Measurements from ENCODE around the gene HSPA12A.
"Not testable (repeated sequence)": the region's sequence is repeated elsewhere in the genome, so short reads cannot be mapped to it uniquely, and the experiment has no call there.

Gene HSPA12A

GRCh38 chr10:116722736-116723427 is 19.5 kb downstream of the HSPA12A start:
- no peak for FAIRE-seq
- TF ChIP-seq POLR2A (IDR thresholded peaks at IDR 0.05; ENCODE audit: low read depth, low read length), result no peak
- no peak for DNase-seq (ENCODE audit: insufficient read length, low spot score)

DNA sequence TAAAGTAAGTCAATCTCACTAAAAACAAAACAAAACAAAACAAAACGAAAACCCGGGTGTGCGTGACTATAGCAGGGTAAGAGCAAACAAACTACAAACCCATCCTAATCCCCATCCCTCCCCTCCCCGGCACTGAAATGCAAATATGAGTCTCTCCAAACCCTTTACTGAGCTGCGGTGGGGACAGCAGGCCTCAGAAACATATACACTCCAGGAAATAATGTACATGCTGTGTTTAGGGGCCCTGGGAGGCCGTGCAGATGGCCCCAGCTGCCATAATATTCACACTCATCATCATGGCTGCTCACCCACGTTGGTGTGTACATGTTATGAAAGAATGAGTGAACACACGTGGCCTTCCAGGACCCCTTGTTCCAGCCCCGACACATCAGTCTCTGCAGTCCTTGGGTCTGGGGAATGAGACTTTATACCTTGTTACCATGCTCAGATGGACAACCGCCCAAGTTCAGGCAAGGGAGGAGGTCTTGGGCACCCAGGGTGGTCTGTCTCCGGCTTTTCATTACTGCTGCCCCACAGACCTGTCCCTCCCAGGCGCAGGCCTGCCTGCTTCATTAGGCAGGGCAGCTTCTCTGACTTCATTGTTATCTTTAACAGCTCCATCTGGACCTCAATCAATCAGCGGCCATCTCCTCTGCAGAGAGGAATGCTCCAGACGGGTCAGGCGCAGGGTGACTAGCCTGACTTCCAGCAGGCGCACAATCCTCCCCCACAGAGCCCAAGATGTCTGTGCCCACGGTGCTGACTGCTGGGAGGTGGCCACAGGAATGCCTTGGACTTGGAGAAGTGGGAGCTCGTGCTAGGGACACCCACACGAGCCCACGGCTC is 20.6 kb downstream of the HSPA12A start:
- no peak for TF ChIP-seq POLR2A (IDR thresholded peaks at IDR 0.05; ENCODE audit: low read depth, low read length)
- DNase-seq (ENCODE audit: insufficient read length, low spot score) (no peak), FAIRE-seq (no peak)

DNA sequence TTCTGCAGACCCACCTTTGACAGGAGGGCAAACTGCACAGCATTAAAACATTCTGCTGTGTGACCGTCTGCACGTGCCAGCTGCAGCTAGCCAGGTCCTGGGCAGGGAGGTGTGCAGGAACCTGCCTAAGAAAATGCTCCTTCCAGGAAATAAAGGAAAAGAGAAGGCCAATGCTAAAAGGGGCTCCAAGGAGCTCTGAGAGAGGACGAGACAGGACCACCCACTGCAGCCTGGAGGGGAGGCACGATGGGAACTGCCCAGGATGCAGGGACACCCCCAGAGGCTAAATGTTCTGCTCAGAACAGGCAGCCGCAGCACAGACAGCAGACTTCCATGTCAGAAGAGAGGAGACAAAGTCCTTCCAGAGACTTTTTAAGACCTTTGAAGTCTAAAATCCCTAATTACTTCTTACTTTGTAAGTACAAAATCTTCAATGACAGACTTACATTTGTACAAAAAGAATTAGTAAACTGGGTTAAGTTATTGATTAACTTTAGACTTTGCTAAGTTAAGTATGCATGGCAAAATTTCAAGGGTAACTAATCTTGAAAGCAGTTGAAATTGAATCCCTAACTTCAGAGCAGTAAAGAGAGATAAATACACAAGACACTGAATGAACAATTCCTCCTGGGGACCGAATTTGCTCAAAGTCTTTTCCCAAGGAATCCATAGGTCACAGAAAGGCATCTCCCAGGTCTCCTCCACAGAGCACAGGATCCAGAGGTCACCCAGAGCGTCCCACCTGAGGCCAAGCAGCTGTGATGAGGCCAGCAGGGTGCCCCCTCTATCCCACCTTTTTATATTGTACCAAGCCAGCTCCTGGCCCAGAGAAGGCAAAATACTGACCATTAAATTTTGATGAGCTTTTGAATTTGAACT is 21.5 kb downstream of the HSPA12A start:
- TF ChIP-seq POLR2A (IDR thresholded peaks at IDR 0.05; ENCODE audit: low read depth, low read length), result no peak
- DNase-seq (ENCODE audit: insufficient read length, low spot score) (no peak), FAIRE-seq (no peak)

GRCh38 chr10:116720241-116720643 is 22.1 kb downstream of the HSPA12A start:
- FAIRE-seq, result no peak
- DNase-seq (ENCODE audit: insufficient read length, low spot score), result no peak

GRCh38 chr10:116719804-116720203 is 22.6 kb downstream of the HSPA12A start:
- FAIRE-seq (no peak), DNase-seq (ENCODE audit: insufficient read length, low spot score) (no peak)
- no peak for TF ChIP-seq POLR2A (IDR thresholded peaks at IDR 0.05; ENCODE audit: low read depth, low read length)

More at GRCh38 chr10:116720241-116720643, 22.1 kb downstream of the HSPA12A start:
- TF ChIP-seq POLR2A (IDR thresholded peaks at IDR 0.05; ENCODE audit: low read depth, low read length), result no peak

- DNase-seq (ENCODE audit: insufficient read length, low spot score) (no peak), FAIRE-seq (no peak)
- no peak for TF ChIP-seq POLR2A (IDR thresholded peaks at IDR 0.05; ENCODE audit: low read depth, low read length)
Measured at GRCh38 chr10:116718058-116718457, 24.3 kb downstream of the HSPA12A start.

GRCh38 chr10:116716381-116716780 is 26.0 kb downstream of the HSPA12A start:
- FAIRE-seq (no peak), DNase-seq (ENCODE audit: insufficient read length, low spot score) (no peak)
- TF ChIP-seq POLR2A (IDR thresholded peaks at IDR 0.05; ENCODE audit: low read depth, low read length), result no peak

DNA sequence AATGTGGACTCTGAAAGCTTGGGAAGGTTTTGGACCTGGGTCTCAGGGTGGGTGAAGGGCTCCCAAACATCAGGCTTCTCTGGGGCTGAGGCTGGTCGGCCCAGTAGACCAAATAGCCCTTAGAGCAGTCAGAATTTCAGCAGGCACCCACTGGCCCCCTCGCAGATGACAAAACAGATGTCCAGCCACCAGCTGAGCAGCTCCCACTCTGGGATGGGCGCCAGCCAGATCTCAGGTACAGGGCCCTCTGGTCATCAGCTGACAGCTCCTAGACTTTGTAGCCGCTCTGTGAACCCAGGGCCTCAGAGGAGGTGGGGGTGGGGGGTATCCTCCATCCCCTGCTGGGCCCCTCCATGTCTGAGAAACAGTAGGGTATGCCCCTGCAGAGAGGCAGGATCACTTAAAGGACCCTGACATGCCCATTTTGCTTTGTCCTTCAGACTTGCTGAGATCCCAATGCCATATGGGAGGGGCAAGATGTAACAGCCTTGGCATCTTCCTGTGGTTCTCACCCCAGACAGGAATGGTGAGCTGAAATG is 26.5 kb downstream of the HSPA12A start:
- no peak for TF ChIP-seq POLR2A (IDR thresholded peaks at IDR 0.05; ENCODE audit: low read depth, low read length)
- no peak for FAIRE-seq
- DNase-seq (ENCODE audit: insufficient read length, low spot score), result no peak

DNA sequence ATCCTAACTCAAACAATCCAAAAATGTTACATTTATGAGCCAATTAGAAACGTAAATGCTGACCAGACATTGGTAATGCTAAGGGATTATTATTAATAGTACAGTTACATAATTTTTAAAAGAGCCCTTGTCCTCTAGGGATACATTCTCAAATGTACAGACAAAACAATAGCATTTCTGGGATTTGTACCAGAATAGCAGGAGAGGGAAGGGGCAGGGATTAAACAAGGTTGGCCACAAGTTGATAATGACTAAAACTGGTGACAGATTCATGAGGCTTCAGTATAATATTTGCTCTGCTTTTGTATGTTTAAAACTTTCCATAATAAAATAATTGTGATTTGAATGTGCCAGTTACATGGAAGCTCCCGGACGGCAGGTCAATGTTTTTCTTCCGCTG is 27.0 kb downstream of the HSPA12A start:
- DNase-seq (ENCODE audit: insufficient read length, low spot score), result no peak
- FAIRE-seq, result no peak
- no peak for TF ChIP-seq POLR2A (IDR thresholded peaks at IDR 0.05; ENCODE audit: low read depth, low read length)

DNA sequence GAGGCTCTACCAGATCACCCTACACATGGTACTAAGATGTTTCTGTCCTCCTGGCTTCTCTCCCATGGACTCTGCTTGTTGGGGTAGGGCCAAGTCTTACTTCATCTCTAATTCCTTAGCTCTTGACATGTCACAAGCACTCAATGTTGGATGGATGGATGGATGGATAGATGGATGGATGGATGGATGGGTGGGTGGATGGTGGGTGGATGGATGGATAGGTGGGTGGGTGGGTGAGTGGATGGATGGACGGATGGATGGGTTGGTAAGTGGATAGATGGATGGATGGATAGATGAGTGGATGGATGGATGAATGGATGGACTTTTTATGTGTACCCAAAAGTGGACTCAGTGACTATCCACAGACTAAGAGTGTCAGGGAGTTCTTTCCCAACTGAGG is 28.5 kb downstream of the HSPA12A start:
- TF ChIP-seq POLR2A (IDR thresholded peaks at IDR 0.05; ENCODE audit: low read depth, low read length), result no peak
- FAIRE-seq, result no peak
- no peak for DNase-seq (ENCODE audit: insufficient read length, low spot score)

DNA sequence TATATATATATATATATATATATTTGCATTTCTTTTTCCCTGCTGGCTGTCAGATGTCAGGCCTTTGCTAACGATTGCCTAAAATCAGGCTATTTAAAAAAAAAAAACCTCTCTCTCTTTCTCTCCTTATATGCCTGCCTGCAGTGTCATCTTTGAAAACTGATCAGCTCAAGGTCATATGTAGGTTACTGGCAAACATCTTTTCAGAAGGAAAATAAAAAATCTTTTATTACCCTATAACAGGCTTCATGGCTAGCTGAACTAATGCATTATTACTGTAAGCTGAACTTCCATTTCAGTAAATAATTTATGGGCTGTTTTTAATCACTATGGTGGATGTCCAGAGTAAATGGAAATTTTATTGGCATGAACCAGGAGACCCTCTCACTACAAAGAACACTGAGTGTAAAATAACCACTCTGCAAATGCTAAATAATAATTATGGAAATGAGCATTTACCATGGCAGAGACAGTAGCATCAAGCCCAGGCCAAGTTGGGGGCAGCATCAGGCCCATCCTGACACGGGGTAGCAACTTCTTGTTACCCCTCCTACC is 29.3 kb downstream of the HSPA12A start:
- DNase-seq (ENCODE audit: insufficient read length, low spot score) (no peak), FAIRE-seq (no peak)
- no peak for TF ChIP-seq POLR2A (IDR thresholded peaks at IDR 0.05; ENCODE audit: low read depth, low read length)

GRCh38 chr10:116712519-116712918 is 29.8 kb downstream of the HSPA12A start:
- no peak for TF ChIP-seq POLR2A (IDR thresholded peaks at IDR 0.05; ENCODE audit: low read depth, low read length)
- FAIRE-seq (no peak), DNase-seq (ENCODE audit: insufficient read length, low spot score) (no peak)

GRCh38 chr10:116711803-116712202 is 30.6 kb downstream of the HSPA12A start:
- DNase-seq (ENCODE audit: insufficient read length, low spot score); FAIRE-seq: not testable (repeated sequence)

Measured in H54 (cell line).